ENCODE measurements around the gene CD63.
A peak's percentile ranks its signal among the peaks of the same experiment; 100 is the strongest.
"Not testable (repeated sequence)": the region's sequence is repeated elsewhere in the genome, so short reads cannot be mapped to it uniquely, and the experiment has no call there.

Gene CD63, protein sequence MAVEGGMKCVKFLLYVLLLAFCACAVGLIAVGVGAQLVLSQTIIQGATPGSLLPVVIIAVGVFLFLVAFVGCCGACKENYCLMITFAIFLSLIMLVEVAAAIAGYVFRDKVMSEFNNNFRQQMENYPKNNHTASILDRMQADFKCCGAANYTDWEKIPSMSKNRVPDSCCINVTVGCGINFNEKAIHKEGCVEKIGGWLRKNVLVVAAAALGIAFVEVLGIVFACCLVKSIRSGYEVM

DNA sequence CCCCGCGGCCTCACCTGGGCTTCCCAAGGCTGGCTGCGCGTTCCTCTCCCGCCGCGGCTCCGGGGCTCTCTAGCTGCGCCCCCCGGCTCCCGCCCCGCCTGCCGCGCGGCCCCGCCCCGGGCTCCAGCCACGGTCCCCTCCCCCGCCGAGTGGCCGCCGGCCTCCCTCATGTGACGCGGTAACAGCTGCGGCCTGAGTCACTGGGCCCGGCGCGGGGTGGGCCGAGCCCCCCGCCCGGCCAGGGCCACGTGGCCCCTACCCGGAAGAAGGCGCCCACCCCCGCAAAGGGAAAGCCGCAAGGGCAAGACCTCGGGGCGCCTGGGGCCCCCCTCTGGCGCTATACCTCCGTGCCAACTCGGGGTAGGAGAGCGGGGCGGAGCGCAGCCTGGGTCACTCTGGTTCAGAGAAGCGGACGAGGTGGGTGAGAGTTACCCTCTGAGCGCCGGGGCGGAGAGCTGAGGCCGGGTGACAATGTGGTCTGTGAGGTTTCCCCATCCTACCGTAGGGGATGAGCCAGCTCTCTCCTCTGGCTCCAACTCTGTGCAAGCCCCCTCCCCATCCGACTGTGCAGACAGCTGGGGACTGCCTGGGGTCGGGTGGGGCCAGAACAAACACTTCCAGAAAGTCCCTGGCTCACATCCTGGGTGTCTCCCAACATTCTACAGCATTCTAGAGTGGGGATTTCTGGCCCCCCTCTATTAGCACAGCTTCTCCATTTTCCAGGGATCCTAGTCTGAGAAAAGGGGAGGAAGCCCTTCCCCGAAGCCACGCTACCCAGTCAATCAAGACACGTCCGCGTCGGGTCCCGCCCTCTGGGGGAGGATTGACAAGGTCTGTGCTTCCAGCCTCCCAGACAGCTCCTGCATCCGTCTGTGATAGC, at the start of gene CD63:
Gene CD63 (minus strand): TSS at position 71 of the 880 bp plus-strand sequence. CDS start 668 bp downstream, outside the sequence.
- peak; percentile 72 for DNase-seq

DNA sequence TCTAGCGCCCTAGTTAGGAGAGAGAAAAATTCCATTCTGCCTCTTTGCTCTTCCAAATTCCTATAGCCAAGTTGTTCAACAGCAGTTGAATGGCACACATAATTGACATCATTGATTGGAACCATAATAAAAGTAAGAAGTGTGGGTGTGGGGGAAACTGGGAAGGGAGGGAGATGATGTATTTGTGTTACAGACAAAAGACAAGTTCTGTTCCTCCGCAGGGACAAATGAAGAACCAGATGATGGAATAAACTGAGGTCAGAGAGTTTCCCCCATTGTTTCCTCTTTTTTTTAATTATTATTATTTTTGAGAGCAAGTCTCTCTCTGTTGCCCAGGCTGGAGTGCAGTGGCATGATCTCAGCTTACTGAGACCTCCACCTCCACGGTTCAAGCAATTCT, 49.0 kb upstream of the CD63 start:
- no peak for DNase-seq

DNA sequence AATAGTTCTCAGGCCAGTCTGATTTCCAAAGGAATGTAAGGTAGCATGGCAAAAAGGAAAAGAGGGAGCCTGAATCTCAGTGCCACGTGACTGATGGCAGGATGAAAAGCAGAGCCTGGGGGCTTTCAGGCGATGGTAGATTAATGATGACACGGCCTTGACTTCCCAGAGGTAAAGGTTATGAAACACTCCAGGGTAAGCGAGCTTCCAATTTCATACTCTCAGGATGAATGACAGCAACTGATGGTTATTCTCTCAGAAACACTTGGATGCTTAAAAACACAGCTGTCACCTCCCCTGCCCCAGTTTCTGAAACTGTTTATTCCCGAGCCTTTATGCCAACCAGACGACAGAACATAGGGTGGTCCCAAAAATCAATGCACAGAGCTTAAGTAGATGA, 42.9 kb upstream of the CD63 start:
- DNase-seq, result no peak

DNA sequence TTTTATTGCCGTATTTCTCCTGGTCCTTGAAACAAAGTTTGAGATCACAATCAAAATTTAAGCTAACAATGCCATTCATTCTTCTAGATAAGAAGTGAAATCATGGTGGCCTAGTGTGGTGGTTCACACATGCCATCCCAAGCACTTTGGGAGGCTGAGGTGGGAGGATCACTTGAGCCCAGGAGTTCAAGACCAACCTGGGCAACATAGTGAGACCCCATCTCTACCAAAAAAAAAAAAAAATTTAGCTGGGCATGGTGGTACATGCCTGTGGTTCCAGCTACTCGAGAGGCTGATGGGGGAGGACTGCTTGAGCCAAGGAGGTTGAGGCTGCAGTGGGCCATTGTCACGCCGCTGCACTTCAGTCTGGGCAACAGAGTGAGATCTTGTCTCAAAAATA, 38.3 kb upstream of the CD63 start:
- no peak for DNase-seq

DNA sequence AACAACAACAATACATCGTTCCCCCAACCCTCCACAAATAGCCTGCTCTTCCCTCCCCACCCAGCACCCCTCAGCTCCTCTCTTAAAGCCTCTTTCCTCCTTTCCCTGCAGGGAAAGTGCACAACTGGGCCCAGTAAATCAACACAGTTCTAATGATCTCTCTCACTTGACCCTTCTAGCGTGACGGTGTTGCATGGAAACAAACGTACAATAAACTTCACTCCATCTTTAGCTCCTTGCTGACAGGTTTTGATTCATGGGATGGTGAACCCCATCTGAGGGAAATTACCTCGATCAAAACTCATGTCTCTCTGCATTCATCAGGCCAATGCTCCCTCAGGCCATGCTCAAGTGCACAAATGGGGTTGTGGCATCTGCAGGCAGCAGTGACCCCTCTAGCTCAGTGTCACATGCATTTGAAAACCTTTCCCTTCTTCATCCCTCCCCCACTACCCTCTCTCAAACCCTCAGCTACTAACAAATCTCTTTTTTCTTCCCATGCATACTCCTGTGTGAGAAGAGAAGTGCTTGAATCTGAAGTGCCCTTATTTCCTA, 37.0 kb upstream of the CD63 start:
- DNase-seq, result no peak

DNA sequence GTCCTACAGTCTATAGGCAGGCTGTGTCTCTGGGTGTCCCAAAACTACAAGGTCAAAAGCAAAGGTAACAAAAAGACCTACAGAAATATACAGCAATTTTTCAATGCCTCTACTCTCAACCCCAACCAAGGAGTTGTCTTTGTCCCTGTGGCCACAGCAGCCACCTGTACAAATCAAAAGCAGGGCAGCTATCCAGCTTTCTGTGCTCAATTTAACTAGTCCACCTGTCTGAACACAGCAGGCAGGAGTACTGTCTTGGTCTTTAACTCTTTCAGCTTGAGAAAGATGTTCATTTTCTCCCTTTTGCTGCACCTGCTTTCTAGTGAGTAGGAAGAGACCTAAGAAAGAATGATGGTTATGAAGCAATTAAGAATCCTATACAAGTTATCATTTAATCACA, 33.8 kb upstream of the CD63 start:
- DNase-seq, result no peak

DNA sequence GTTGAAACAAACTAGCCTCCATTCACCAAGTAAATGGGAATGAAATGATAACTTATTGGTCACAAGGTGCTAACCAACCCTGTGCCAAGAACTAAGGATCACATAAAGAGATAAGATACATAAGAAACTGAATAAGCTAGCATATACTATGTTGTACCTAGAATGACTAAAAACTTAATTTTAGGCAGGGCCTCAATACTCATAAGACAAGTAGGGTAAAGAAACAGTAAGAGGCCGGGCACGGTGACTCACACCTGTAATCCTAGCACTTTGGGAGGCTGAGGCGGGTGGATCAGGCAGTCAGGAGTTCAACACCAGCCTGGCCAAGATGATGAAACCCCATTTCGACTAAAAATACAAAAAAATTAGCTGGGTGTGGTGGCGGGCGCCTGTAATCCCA, 31.9 kb upstream of the CD63 start:
- DNase-seq, result no peak

DNA sequence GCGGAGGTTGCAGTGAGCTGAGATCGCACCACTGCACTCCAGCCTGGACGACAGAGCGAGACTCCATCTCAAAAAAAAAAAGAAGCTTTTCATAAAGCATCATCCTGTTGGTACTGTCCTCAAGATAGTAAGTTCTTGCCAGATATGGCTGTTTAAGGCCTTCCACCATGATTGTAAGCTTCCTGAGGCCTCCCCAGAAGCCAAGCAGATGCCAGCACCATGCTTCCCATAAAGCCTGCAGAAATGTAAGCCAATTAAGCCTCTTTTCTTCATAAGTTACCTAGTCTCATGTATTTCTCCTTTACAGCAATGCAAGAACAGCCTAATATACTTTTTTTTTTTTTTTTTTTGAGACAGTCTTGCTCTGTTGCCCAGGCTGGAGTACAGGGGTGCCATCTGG, 29.8 kb upstream of the CD63 start:
- DNase-seq, result not testable (repeated sequence)

DNA sequence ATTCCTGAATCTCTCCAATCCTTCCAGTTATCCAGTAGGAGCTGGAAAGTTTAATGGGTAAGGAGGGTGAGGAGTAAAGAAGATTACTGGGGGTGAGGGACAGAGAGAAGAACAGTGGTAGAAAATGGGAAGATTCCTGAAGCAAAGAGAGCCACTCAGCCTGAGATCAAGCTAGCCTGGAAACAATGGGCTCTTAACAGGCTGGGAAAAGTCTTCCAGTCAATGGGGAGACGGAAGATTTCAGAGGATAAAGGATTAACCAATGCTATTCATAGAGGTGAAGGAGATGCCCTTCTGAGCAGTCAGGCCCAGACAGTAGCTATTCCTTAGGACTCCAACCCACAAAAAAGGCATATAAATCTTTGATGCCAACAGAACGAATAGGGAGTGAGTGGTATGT, 28.9 kb upstream of the CD63 start:
- no peak for DNase-seq

DNA sequence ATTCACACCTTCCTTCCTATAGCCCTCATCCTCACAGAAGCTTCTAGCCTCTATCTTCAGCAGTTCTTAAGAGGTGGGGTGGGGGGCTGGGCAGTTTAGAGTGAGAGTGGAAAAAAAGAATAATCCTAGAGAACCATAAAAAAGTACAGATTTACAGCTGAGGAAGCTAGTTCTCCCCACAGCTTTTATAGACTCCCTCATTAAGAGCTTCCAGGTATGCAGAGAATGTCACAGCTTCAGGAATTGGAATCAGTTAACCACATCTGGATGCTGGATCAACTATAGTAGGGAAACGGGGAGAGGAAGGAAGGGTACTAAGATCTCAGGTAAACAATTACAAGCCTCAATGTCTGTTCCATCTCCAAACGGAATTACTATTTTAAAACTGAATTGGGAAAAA, 26.4 kb upstream of the CD63 start:
- DNase-seq, result no peak

DNA sequence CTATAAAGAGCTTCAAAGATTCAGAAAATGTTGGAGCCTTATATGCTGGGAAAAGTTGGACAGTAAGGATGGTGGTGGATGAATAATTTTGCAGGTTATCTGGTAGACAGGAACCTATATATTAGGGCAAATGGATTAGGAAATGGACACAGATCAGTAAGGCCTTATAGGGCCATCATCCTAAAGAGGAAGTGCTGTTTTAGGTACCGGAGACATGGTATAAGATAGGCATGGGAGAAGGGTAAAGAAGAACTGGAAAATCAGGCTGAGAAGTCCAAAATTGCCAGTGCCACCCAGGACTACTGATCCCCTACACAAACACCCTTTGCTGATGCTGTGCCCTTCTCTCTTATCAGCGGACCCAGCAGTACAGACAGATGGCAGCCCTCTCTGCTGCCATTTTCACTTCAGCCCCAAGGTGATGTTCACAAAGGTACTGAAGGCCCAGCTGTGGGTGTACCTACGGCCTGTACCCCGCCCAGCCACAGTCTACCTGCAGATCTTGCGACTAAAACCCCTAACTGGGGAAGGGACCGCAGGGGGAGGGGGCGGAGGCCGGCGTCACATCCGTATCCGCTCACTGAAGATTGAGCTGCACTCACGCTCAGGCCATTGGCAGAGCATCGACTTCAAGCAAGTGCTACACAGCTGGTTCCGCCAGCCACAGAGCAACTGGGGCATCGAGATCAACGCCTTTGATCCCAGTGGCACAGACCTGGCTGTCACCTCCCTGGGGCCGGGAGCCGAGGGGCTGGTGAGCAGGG, 19.6 kb upstream of the CD63 start:
- DNase-seq, result no peak

DNA sequence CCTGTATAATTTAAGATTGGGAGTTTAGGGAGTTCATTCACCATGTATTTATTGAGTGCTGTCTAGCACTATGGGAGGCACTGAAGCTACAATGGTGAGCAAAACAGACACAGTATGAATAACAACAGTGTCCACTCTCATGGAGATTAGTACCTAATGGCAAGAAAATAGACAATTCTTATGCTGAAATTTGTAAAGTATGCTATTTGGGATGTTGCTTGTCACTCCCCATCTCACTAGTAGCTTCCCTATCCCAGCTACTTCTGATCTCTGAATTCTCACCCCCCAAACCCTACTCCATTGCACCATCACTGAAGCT, 18.1 kb upstream of the CD63 start:
- DNase-seq, result no peak

DNA sequence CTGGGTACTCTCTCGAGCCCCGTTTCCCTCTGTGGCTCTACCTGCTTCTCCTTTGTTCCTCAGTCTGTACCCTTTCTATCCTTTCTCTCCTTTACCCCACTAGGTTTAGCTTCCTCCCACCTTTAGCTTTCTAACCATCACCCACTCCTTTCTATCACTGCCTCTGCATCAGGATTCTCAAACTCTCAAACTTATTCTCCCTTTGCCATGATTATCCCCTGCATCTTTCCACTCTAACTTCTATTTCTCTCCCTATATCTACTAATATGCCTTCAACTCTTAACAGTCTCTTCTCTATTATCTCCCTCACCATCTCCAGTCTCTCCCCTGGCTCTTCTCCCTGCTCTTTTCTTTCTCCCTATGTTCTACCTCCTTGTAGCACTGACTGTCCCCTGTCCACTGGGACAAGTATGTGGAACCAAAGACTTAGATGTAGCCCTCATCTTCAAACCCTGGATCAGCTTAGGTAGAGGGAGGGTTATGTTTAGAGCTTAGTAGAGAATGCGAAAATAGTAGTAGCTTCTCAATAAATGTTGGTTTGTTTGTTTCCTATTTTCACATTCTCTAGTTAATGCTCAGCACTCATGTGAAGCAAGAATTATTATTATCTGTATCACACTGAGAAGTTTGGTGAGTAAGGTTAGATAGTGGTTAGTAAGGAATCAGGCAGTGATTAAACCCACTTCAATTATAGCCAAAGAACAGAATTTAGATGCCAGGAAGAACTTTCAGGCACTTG, 17.5 kb upstream of the CD63 start:
- DNase-seq, result no peak

DNA sequence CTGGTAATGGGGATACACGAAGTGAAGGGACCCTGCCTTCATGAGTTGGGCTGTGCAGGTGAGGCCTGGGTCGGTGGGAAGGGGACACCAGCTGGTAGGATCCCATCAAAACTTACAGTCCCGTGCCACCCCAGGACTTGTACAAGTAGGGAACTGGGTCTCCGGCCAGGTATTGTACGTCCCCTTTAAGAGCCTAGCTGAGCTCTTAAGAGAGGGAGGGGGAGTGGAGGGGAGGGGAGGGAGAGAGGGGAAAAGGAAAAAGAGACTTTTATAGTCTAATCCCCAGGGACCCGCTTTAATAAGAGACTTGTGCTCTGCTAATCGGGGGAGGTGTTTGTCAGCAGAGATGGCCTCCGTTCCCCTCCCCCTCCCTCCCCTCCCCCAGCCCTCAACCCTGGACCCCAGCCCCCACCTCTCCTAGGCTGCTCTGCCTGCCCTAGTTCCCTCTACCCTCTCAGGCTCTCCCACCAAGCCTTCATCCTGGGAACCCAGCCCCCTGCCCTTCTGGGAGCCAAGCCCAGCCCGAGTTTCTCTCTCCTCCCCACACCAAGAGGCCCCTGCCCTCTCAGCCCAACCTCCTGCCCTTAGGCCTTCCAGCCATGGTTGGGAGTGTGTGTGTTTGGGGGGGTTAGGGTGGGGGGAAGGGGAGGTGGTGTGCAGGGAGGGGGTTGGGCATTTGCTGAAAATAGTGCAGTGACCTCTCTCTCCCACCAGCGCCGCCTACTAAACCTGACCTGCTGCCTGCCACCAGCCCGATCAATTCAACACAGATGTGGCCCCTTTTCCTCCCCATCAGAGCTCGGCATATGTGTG, 16.8 kb upstream of the CD63 start:
- DNase-seq, result no peak

DNA sequence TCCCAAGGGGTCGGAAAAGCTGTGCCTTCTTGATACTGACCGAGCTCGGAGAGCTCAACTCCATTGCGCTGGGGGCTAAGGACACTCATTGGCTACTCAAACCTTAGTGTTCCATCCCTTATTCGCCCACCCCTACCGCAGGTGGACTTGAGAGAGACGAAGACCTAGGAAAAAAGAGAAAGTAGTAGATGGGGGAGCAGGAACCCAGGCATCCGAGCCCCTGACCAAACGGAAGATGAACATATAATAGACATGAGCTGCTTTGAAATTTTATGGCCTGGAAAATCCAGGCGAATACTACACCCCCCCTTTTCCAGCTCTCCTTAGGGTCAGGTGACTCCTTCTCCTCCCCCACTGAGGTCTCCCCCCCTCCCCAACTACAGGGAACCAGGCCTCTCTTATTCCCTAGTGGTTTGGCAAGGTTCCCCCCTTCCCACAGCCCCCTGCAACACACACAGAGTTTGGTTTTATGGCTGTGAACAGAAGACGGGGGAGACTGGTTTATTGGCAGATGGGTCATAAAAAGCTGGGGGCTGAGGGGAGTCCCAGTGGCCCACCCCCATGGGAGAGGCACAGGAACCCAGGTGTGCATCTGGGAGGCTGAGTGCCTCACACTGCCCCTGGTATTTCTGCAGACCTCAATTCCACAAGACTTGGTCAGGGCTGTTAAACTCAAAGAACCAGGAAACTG, 15.7 kb upstream of the CD63 start:
- DNase-seq, result no peak

DNA sequence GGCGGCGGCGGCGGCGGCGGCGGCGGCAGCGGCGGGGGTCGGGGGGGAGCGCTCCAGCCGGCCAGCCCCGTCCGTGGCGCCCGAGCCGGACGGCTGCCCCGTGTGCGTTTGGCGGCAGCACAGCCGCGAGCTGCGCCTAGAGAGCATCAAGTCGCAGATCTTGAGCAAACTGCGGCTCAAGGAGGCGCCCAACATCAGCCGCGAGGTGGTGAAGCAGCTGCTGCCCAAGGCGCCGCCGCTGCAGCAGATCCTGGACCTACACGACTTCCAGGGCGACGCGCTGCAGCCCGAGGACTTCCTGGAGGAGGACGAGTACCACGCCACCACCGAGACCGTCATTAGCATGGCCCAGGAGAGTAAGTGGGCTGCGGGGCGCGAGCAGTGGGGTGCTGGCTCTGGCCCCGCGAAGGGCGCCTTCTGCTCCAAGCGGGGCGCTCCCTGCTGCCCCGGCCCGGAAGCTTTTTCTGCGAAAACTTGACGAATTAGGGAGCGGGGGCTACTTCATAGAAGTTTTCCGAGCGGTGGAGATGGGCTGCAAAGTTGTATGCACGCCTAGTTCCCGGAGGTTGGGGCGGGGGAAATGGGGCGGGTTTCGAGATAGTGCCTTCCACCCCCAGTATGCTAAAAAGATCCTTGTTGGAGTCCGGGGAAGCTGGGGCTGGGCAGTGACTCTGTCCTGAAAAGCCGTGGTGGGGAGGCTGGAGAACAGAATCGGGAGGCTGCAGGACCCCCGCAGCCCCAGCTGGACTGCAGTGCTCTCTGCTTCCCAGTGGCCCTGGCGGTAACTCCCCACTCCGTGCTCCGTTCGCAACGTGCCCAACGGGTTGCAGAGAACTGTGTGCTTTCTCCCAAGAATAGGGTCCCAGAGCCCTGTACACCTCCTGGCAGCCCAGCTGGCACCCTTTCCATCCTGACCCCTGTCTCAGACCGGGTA, 14.9 kb upstream of the CD63 start:
- no peak for DNase-seq

DNA sequence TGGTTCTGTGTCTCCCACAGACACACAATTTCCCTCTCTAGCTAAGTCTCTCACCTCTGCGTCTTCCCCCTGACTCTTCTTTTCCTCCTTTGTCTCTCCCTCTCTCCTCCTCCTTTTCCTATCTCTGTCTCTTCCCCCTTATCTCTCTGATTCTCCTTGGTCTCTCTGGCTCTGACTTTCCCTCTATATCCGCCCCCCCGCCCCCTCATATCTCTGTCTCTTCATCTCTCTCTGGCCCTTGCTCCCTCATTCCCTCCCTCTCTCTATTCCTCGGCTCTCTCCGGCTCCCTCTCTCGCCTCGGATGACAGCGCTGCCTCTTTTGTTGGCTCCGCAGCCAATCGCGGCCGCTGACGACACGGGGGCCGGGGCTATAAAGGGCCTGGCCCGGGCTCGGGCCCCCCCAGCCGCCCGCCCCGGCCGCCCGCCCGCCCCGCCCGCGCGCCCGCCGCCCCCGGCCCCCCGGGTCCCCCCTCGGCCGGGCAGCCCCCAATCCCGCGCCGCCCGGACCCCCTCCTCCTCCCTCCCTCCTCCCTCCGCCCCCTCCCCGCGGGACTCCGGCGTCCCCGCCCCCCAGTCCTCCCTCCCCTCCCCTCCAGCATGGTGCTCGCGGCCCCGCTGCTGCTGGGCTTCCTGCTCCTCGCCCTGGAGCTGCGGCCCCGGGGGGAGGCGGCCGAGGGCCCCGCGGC, 14.1 kb upstream of the CD63 start, which contains the start of gene GDF11:
Gene GDF11 (plus strand): TSS at position 404 of the 687 bp plus-strand sequence. CDS start 195 bp downstream, at position 599.
- DNase-seq, result peak; percentile 29

DNA sequence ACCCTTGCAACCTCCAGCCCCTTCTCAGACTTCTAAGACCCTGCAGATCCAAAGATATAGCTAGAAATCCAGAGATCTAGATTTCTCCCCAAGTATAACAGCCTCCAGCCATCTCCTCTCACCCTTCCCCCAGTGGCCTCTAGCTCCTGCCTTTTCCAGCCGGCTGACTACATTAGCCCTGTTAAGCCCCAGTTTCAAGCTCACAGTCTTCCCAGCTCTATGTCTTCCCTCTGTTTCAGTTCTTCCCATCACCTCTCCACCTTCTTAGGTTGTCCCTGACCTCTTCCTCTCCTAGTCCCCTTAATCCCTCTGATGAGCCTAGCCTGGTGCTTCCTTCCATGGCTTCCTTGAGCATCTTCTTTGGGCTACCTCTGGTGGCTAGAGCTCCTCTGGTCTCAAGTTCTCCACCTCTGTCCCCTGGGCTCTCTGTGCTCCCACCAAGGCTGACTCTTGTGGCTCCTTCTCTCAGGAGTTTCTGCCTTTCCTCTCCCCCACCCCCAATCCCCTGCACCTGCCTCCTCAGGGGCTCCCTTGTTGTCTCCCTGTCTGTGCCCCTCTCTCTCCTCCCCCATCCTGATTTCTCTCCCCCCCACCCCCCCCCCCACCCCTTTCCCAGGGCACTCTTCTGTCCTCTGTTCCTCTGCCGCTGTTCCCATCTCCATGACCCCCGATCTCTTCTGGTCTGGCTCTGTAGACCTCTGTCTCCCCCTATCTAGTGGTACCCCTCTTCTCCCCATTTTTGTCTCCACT, 13.3 kb upstream of the CD63 start:
- DNase-seq, result no peak

DNA sequence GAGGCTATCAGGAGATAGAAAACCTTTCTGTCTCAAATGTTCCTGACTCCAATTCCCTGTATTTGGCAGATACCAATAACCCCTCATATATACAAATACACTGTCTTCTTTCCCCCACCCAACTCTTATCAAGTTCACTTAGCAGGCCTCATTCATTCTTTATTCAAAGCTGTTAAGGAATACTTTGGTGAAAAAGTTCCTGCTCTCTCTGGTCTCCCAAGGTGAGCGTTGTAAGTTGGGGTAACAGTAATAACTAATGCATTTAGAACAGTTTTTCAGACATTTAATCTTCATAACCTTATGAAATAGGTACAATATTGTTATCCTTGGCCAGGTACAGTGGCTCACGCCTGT, 10.2 kb upstream of the CD63 start:
- DNase-seq, result no peak
